HEK293 (cell line): Measurements from ENCODE around the gene NUP50.

ENCODE experiments used
- CTCF ChIA-PET: fragments of 350-600 bp; formaldehyde crosslinking; extraction: SDS; loops from one replicate; lab custom pipeline; 2021; ENCODE audit warnings: antibody characterized with exemption; lab: Yijun Ruan, JAX
- POLR2A ChIA-PET: fragments of 300-600 bp; formaldehyde crosslinking; extraction: SDS; loops from one replicate; lab custom pipeline; 2020; ENCODE audit warnings: antibody characterized with exemption, inconsistent platforms; lab: Yijun Ruan, JAX
- H3K27ac ChIP-seq: fragments of 200-500 bp; sonication (Bioruptor generic); 2 replicates; pipeline ENCODE4 v1.5.1; 2014; ENCODE audit warnings: low read depth, low read length, control low read depth, inconsistent platforms; ENCODE audit errors: extremely low read depth
- H3K36me3 ChIP-seq, 2 experiments: fragments of 200-500 bp in 1 of 2; sonication (Bioruptor generic) in 1 of 2; 1 replicate in 1 of 2; 2 replicates in 1 of 2; pipeline ENCODE4 v1.5.1; 2014 to 2017; ENCODE audit warnings: inconsistent platforms in 2 of 2, low read length in 2 of 2; ENCODE audit not compliant: control insufficient read depth in 2 of 2, insufficient read depth in 1 of 2
- H3K4me1 ChIP-seq: fragments of 200-500 bp; sonication (Bioruptor generic); 2 replicates; pipeline ENCODE4 v1.5.1; 2014; ENCODE audit warnings: mild to moderate bottlenecking, low read length, inconsistent platforms; ENCODE audit not compliant: control insufficient read depth, insufficient read depth
- H3K4me3 ChIP-seq: 2 replicates; pipeline ENCODE4 v1.5.1; 2011; ENCODE audit warnings: low read depth, mild to moderate bottlenecking, control low read depth, low read length, moderate library complexity
- H3K9me3 ChIP-seq: fragments of 200-500 bp; sonication (Bioruptor generic); 2 replicates; pipeline ENCODE4 v1.5.1; 2014; ENCODE audit warnings: low read depth, low read length, inconsistent platforms; ENCODE audit not compliant: control insufficient read depth, insufficient read depth
- HOXA7 ChIP-seq: sonication (generic); formaldehyde crosslinking; IDR thresholded peaks from 2 replicates; pipeline ENCODE4 v1.8.1; 2022; ENCODE audit warnings: missing genetic modification reagents, borderline replicate concordance
- OSR2 ChIP-seq: fragments of 450-650 bp; formaldehyde crosslinking; IDR thresholded peaks from 2 replicates; pipeline ENCODE4 v1.5.1; 2016; ENCODE audit warnings: missing biosample characterization, missing genetic modification characterization
- RBAK ChIP-seq: fragments of 450-650 bp; formaldehyde crosslinking; IDR thresholded peaks from 2 replicates; pipeline ENCODE4 v1.5.1; 2016; ENCODE audit warnings: missing biosample characterization, missing genetic modification characterization
- ZNF157 ChIP-seq: fragments of 450-650 bp; formaldehyde crosslinking; IDR thresholded peaks from 2 replicates; pipeline ENCODE4 v1.5.1; 2016; ENCODE audit warnings: missing biosample characterization, missing genetic modification characterization
- ZNF169 ChIP-seq: fragments of 450-650 bp; formaldehyde crosslinking; IDR thresholded peaks from 2 replicates; pipeline ENCODE4 v1.5.1; 2016; ENCODE audit warnings: missing biosample characterization, missing genetic modification characterization
- ZNF19 ChIP-seq: fragments of 450-650 bp; formaldehyde crosslinking; IDR thresholded peaks from 2 replicates; pipeline ENCODE4; 2016; ENCODE audit warnings: missing biosample characterization, missing genetic modification characterization, low read depth
- ZNF214 ChIP-seq: fragments of 450-650 bp; formaldehyde crosslinking; IDR thresholded peaks from 2 replicates; pipeline ENCODE4 v1.5.1; 2017; ENCODE audit warnings: missing biosample characterization, mild to moderate bottlenecking, missing genetic modification characterization, borderline replicate concordance
- ZNF391 ChIP-seq: fragments of 450-650 bp; formaldehyde crosslinking; IDR thresholded peaks from 2 replicates; pipeline ENCODE4 v1.5.1; 2016; ENCODE audit warnings: low read depth, missing biosample characterization, missing genetic modification characterization, borderline replicate concordance
- ZNF473 ChIP-seq: fragments of 450-650 bp; formaldehyde crosslinking; IDR thresholded peaks from 2 replicates; pipeline ENCODE4 v1.5.1; 2017; ENCODE audit warnings: missing biosample characterization, missing genetic modification characterization
- ZNF529 ChIP-seq: fragments of 450-650 bp; formaldehyde crosslinking; IDR thresholded peaks from 2 replicates; pipeline ENCODE4 v1.5.1; 2017; ENCODE audit warnings: missing genetic modification characterization, missing biosample characterization; ENCODE audit not compliant: insufficient replicate concordance
- ZNF610 ChIP-seq: fragments of 450-650 bp; formaldehyde crosslinking; IDR thresholded peaks from 2 replicates; pipeline ENCODE4 v1.5.1; 2016; ENCODE audit warnings: missing biosample characterization, missing genetic modification characterization, borderline replicate concordance
- ZNF670 ChIP-seq: fragments of 450-650 bp; formaldehyde crosslinking; IDR thresholded peaks from 2 replicates; pipeline ENCODE4 v1.5.1; 2016; ENCODE audit warnings: missing biosample characterization, missing genetic modification characterization, low read depth
- ZNF837 ChIP-seq: fragments of 450-650 bp; formaldehyde crosslinking; IDR thresholded peaks from 2 replicates; pipeline ENCODE4 v1.5.1; 2016; ENCODE audit warnings: missing biosample characterization, missing genetic modification characterization
- ZNF843 ChIP-seq: fragments of 450-650 bp; formaldehyde crosslinking; IDR thresholded peaks from 2 replicates; pipeline ENCODE4 v1.5.1; 2016; ENCODE audit warnings: missing biosample characterization, missing genetic modification characterization
- ZSCAN23 ChIP-seq: fragments of 450-650 bp; formaldehyde crosslinking; IDR thresholded peaks from 2 replicates; pipeline ENCODE4 v1.5.1; 2016; ENCODE audit warnings: missing biosample characterization, missing genetic modification characterization
- TF ChIP-seq, protein P1 (sequence below): fragments of 450-650 bp; formaldehyde crosslinking; IDR thresholded peaks from 2 replicates; pipeline ENCODE4 v1.5.1; 2016; ENCODE audit warnings: missing biosample characterization, missing genetic modification characterization
- TF ChIP-seq, protein P2 (sequence below): fragments of 450-650 bp; formaldehyde crosslinking; IDR thresholded peaks from 2 replicates; pipeline ENCODE4 v1.5.1; 2017; ENCODE audit warnings: missing biosample characterization, missing genetic modification characterization
- TF ChIP-seq, protein P3 (sequence below): fragments of 450-650 bp; formaldehyde crosslinking; IDR thresholded peaks from 2 replicates; pipeline ENCODE4 v1.5.1; 2016; ENCODE audit warnings: missing biosample characterization, missing genetic modification characterization
- TF ChIP-seq, protein P4 (sequence below): fragments of 450-650 bp; formaldehyde crosslinking; IDR thresholded peaks from 2 replicates; pipeline ENCODE4 v1.5.1; 2017; ENCODE audit warnings: missing biosample characterization, missing genetic modification characterization

The NUP50 gene

DNA sequence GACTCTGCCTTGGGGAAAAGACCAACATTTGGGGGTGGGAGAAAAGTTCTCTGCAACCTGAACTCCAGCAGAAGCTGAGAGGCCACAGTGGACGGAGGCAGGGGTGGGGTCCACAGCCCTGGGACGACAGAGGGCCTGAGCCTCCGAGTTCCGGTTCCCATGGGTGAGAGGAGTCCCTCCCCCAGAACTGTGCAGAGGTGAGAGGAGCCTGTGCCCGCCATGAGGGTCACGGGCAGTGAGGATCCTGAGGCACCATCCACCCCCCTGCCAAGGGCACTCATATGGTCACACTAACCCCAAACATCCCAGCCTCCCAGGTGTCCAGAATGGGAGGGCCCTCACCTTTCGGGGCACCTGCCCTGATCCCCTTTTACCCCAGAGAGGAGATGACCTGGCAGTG lies 46.4 kb downstream of the NUP50 start (continued):
- TF ChIP-seq OSR2: no peak
- TF ChIP-seq, protein P1, sequence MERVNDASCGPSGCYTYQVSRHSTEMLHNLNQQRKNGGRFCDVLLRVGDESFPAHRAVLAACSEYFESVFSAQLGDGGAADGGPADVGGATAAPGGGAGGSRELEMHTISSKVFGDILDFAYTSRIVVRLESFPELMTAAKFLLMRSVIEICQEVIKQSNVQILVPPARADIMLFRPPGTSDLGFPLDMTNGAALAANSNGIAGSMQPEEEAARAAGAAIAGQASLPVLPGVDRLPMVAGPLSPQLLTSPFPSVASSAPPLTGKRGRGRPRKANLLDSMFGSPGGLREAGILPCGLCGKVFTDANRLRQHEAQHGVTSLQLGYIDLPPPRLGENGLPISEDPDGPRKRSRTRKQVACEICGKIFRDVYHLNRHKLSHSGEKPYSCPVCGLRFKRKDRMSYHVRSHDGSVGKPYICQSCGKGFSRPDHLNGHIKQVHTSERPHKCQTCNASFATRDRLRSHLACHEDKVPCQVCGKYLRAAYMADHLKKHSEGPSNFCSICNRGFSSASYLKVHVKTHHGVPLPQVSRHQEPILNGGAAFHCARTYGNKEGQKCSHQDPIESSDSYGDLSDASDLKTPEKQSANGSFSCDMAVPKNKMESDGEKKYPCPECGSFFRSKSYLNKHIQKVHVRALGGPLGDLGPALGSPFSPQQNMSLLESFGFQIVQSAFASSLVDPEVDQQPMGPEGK: no peak
- no peak for TF ChIP-seq HOXA7 (CRISPR knock-in tag)
- TF ChIP-seq ZNF473 (tag by site-specific recombination): no peak
- TF ChIP-seq ZNF214 (tag by site-specific recombination): no peak
- no peak for TF ChIP-seq ZNF843
- TF ChIP-seq, all 188 proteins: peak for 0

GRCh38 chr22:45210577-45210976 lies 46.9 kb downstream of the NUP50 start:
- Histone ChIP-seq H3K9me3 (no peaks in the 10 kb centered on the region), H3K4me3 (no peak overlapping the region), H3K27ac (no peak overlapping the region)
- CTCF ChIA-PET: interaction anchor here (0.7 to 2.3 kb wide), 4 partner anchors 10 to 108 kb away, joined by 3 to 25 read pairs (median 6); no protein-coding TSS in a partner anchor
- TF ChIP-seq ZNF670 (tag by site-specific recombination): no peak
- TF ChIP-seq, protein P2, sequence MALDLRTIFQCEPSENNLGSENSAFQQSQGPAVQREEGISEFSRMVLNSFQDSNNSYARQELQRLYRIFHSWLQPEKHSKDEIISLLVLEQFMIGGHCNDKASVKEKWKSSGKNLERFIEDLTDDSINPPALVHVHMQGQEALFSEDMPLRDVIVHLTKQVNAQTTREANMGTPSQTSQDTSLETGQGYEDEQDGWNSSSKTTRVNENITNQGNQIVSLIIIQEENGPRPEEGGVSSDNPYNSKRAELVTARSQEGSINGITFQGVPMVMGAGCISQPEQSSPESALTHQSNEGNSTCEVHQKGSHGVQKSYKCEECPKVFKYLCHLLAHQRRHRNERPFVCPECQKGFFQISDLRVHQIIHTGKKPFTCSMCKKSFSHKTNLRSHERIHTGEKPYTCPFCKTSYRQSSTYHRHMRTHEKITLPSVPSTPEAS (tag by site-specific recombination): peak; percentile 62
- TF ChIP-seq, all 188 proteins: peak for 1
- POLR2A ChIA-PET: no interaction called here
- Histone ChIP-seq H3K36me3 (peaks cover 0 to 42% of the 10 kb centered on the region in 2 experiments; a peak in 2 of 3 replicates), H3K4me1 (no peaks in the 10 kb centered on the region)

- CTCF ChIA-PET: interaction anchor here (0.7 to 0.9 kb wide), 3 partner anchors 9 to 108 kb away, joined by 3 to 9 read pairs (median 3); no protein-coding TSS in a partner anchor
- Histone ChIP-seq H3K4me3 (no peak overlapping the region), H3K36me3 (peaks cover 0 to 41% of the 10 kb centered on the region in 2 experiments; a peak in 2 of 3 replicates), H3K27ac (no peak overlapping the region), H3K9me3 (no peaks in the 10 kb centered on the region), H3K4me1 (no peaks in the 10 kb centered on the region)
- TF ChIP-seq ZNF169 (tag by site-specific recombination): no peak
- TF ChIP-seq, protein P3, sequence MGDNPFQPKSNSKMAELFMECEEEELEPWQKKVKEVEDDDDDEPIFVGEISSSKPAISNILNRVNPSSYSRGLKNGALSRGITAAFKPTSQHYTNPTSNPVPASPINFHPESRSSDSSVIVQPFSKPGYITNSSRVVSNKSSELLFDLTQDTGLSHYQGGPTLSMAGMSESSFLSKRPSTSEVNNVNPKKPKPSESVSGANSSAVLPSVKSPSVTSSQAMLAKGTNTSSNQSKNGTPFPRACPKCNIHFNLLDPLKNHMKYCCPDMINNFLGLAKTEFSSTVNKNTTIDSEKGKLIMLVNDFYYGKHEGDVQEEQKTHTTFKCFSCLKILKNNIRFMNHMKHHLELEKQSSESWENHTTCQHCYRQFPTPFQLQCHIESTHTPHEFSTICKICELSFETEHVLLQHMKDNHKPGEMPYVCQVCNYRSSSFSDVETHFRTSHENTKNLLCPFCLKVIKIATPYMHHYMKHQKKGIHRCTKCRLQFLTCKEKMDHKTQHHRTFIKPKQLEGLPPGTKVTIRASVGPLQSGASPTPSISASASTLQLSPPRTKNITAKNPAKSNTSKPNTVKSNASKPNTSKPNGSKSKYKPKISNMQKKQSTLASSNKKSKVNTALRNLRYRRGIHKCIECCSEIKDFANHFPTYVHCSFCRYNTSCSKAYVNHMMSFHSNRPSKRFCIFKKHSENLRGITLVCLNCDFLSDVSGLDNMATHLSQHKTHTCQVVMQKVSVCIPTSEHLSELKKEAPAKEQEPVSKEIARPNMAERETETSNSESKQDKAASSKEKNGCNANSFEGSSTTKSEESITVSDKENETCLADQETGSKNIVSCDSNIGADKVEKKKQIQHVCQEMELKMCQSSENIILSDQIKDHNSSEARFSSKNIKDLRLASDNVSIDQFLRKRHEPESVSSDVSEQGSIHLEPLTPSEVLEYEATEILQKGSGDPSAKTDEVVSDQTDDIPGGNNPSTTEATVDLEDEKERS: no peak
- TF ChIP-seq ZNF391 (tag by site-specific recombination): no peak
- TF ChIP-seq ZNF610 (tag by site-specific recombination): no peak
- no peak for TF ChIP-seq ZNF157 (tag by site-specific recombination)
- TF ChIP-seq ZSCAN23 (tag by site-specific recombination): no peak
- TF ChIP-seq ZNF19: no peak
- no peak for TF ChIP-seq ZNF837 (tag by site-specific recombination)
- no peak for TF ChIP-seq RBAK
- TF ChIP-seq, protein P4, sequence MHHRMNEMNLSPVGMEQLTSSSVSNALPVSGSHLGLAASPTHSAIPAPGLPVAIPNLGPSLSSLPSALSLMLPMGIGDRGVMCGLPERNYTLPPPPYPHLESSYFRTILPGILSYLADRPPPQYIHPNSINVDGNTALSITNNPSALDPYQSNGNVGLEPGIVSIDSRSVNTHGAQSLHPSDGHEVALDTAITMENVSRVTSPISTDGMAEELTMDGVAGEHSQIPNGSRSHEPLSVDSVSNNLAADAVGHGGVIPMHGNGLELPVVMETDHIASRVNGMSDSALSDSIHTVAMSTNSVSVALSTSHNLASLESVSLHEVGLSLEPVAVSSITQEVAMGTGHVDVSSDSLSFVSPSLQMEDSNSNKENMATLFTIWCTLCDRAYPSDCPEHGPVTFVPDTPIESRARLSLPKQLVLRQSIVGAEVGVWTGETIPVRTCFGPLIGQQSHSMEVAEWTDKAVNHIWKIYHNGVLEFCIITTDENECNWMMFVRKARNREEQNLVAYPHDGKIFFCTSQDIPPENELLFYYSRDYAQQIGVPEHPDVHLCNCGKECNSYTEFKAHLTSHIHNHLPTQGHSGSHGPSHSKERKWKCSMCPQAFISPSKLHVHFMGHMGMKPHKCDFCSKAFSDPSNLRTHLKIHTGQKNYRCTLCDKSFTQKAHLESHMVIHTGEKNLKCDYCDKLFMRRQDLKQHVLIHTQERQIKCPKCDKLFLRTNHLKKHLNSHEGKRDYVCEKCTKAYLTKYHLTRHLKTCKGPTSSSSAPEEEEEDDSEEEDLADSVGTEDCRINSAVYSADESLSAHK (tag by site-specific recombination): no peak
- no peak for TF ChIP-seq ZNF529 (tag by site-specific recombination)
- POLR2A ChIA-PET: no interaction called here
Measured at GRCh38 chr22:45210991-45211390, 47.3 kb downstream of the NUP50 start.
